ENCODE measurements around the gene FUBP3.
A peak's percentile ranks its signal among the peaks of the same experiment; 100 is the strongest.

Gene FUBP3

GRCh38 chr9:130599625-130600024, 20.2 kb downstream of the FUBP3 start:
- in situ Hi-C loops (cut with MboI; ENCODE audit: low sequenced_read_pairs, unreplicated experiment) = no loop called here
- no peak for DNase-seq (ENCODE audit: low spot score)
- TF ChIP-seq CTCF (IDR thresholded peaks at IDR 0.05; ENCODE audit: borderline replicate concordance, control extremely low read depth, extremely low read depth, insufficient read depth, missing control alignments) = no peak

- DNase-seq (ENCODE audit: low spot score) = no peak
- TF ChIP-seq CTCF (IDR thresholded peaks at IDR 0.05; ENCODE audit: borderline replicate concordance, control extremely low read depth, extremely low read depth, insufficient read depth, missing control alignments) = no peak
- in situ Hi-C loops (cut with MboI; ENCODE audit: low sequenced_read_pairs, unreplicated experiment) = no loop called here
These were observed 21.7 kb downstream of the FUBP3 start for GRCh38 chr9:130601100-130601499.

- DNase-seq (ENCODE audit: low spot score) = no peak
- in situ Hi-C loops (cut with MboI; ENCODE audit: low sequenced_read_pairs, unreplicated experiment) = no loop called here
- no peak for TF ChIP-seq CTCF (IDR thresholded peaks at IDR 0.05; ENCODE audit: borderline replicate concordance, control extremely low read depth, extremely low read depth, insufficient read depth, missing control alignments)
These were observed 24.9 kb downstream of the FUBP3 start for GRCh38 chr9:130604295-130604694.

DNA sequence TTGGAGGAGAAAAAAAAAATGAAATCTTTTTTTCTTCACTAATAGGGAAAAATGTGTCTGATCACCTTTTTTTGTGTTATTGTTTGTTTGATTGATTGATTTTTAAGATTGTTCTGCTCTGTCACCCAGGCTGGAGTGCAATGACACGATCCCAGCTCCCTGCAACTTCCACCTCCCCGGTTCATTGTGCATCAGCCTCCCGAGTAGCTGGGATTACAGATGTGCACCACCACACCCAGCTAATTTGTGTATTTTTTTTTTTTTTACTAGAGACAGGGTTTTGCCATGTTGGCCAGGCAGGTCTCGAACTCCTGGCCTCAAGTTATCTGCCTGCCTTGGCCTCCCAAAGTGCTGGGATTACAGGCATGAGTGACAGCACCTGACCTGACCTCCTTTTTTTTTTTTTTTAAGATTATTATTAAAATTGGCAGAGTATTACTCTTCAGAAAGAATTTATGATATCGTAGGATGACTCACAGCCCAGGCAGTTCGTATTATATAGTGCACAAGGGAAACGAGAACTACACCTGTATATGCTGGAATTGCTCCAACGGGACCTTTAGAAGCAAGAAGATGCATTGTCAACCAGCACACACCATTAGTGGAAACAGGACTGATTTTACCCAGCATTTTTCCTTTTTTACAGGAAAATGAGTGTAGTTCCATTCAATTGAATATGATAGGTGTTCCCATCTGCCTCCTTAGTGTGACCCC, 27.7 kb downstream of the FUBP3 start:
- in situ Hi-C loops (cut with MboI; ENCODE audit: low sequenced_read_pairs, unreplicated experiment) = no loop called here
- DNase-seq (ENCODE audit: low spot score) = no peak
- no peak for TF ChIP-seq CTCF (IDR thresholded peaks at IDR 0.05; ENCODE audit: borderline replicate concordance, control extremely low read depth, extremely low read depth, insufficient read depth, missing control alignments)

GRCh38 chr9:130607640-130608420, 28.5 kb downstream of the FUBP3 start:
- DNase-seq (ENCODE audit: low spot score) = peak; percentile 15
- in situ Hi-C loops (cut with MboI; ENCODE audit: low sequenced_read_pairs, unreplicated experiment) = no loop called here
- TF ChIP-seq CTCF (IDR thresholded peaks at IDR 0.05; ENCODE audit: borderline replicate concordance, control extremely low read depth, extremely low read depth, insufficient read depth, missing control alignments) = no peak

- in situ Hi-C loops (cut with MboI; ENCODE audit: low sequenced_read_pairs, unreplicated experiment) = no loop called here
- no peak for DNase-seq (ENCODE audit: low spot score)
- TF ChIP-seq CTCF (IDR thresholded peaks at IDR 0.05; ENCODE audit: borderline replicate concordance, control extremely low read depth, extremely low read depth, insufficient read depth, missing control alignments) = no peak
These were observed 29.3 kb downstream of the FUBP3 start for GRCh38 chr9:130608554-130609134.

Data from GM13976 (cell line).